Inflammatory macrophage (primary cell): Measurements from ENCODE around the gene CTSW.
A peak's percentile ranks its signal among the peaks of the same experiment; 100 is the strongest.
"Not testable (repeated sequence)": the region's sequence is repeated elsewhere in the genome, so short reads cannot be mapped to it uniquely, and the experiment has no call there.

ENCODE experiments used
- DNase-seq, 2 donors: peaks; one replicate each; pipeline ENCODE4 v3.0.0-alpha.2; 2020 to 2022

CTSW gene

GRCh38 chr11:65886826-65887722, 7.4 kb downstream of the CTSW start:
- DNase-seq, result no peak

GRCh38 chr11:65887723-65888162, 8.1 kb downstream of the CTSW start:
- DNase-seq, result no peak

GRCh38 chr11:65888163-65888814, 8.7 kb downstream of the CTSW start, which contains the start of gene FIBP:
FIBP (minus strand) TSS chr11:65888471; CDS start chr11:65888418, 53 bp downstream.
- DNase-seq, result peak; percentile 97

GRCh38 chr11:65890324-65891218, 10.9 kb downstream of the CTSW start, which contains the start of gene CCDC85B:
CCDC85B (plus strand) TSS chr11:65890673; CDS start chr11:65890784, 111 bp downstream.
- peak; percentile 98 for DNase-seq

GRCh38 chr11:65891219-65892136, 11.8 kb downstream of the CTSW start:
- DNase-seq, result peak in 1 of 2 donors; percentile 54

- DNase-seq, result not testable (repeated sequence)
Observed at GRCh38 chr11:65892137-65892540, 12.5 kb downstream of the CTSW start.

GRCh38 chr11:65892661-65893317, 13.2 kb downstream of the CTSW start:
- no peak for DNase-seq

GRCh38 chr11:65894034-65894591, 14.5 kb downstream of the CTSW start:
- DNase-seq, result peak; percentile 34 to 53

GRCh38 chr11:65895482-65895981, 15.9 kb downstream of the CTSW start:
- no peak for DNase-seq

GRCh38 chr11:65896034-65896999, 16.7 kb downstream of the CTSW start:
- DNase-seq, result no peak

- no peak for DNase-seq
Observed at GRCh38 chr11:65897020-65897471, 17.4 kb downstream of the CTSW start.

GRCh38 chr11:65898656-65899355, 19.2 kb downstream of the CTSW start:
- no peak for DNase-seq

GRCh38 chr11:65899356-65900124, 19.9 kb downstream of the CTSW start:
- peak; percentile 66 to 75 for DNase-seq

GRCh38 chr11:65900125-65900898, 20.7 kb downstream of the CTSW start, which contains the start of gene FOSL1:
FOSL1 (minus strand) TSS chr11:65900388; CDS start chr11:65900339, 49 bp downstream.
- DNase-seq, result peak; percentile 93 to 94

GRCh38 chr11:65900899-65901180, 21.2 kb downstream of the CTSW start:
- no peak for DNase-seq

GRCh38 chr11:65903068-65903481, 23.4 kb downstream of the CTSW start:
- no peak for DNase-seq

- no peak for DNase-seq
Observed at GRCh38 chr11:65903715-65904114, 24.1 kb downstream of the CTSW start.
